ENCODE data around the gene SIRT3.
"Not testable (repeated sequence)": the region's sequence is repeated elsewhere in the genome, so short reads cannot be mapped to it uniquely, and the experiment has no call there.

Gene SIRT3

GRCh38 chr11:201966-202365, 34.2 kb downstream of the SIRT3 start:
- Histone ChIP-seq H3K4me2 (peak overlapping the region in 8 of 11 experiments; percentile 1 to 64 (median 52); a peak in 14 of 22 replicates), H3K9me3 (replicated peaks in 1 of 11) (no peaks in the 10 kb centered on the region), H3K4me3 (no peak overlapping the region), H3K27me3 (no peaks in the 10 kb centered on the region), H3K9ac (peak overlapping the region in 6 of 11 experiments; percentile 3 to 37 (median 15); a peak in 4 of 22 replicates), H4K20me1 (peaks cover 31 to 98% (median 57%) of the 10 kb centered on the region in 11 experiments; a peak in 19 of 22 replicates), H3K36me3 (peaks cover 31 to 51% (median 40%) of the 10 kb centered on the region in 11 experiments), H3K27ac (peak overlapping the region in 6 of 11 experiments; percentile 19 to 38 (median 32); a peak in 9 of 22 replicates), H3K4me1 (peaks cover 23 to 58% (median 52%) of the 10 kb centered on the region in 10 experiments)
- no peak for TF ChIP-seq Cebpa-rat (IDR thresholded peaks at IDR 0.05)

GRCh38 chr11:200224-201003, 35.7 kb downstream of the SIRT3 start:
- peaks cover 12 to 47% (median 41%) of the 10 kb centered on the region in 10 experiments for H3K4me1 ChIP-seq
- no peak overlapping the region for H3K4me3 ChIP-seq
- no peak overlapping the region for H3K9ac ChIP-seq
- H3K36me3 ChIP-seq: peaks cover 25 to 45% (median 34%) of the 10 kb centered on the region in 11 experiments
- no peak for TF ChIP-seq Cebpa-rat (IDR thresholded peaks at IDR 0.05)
- no peak overlapping the region for H3K27ac ChIP-seq
- H4K20me1 ChIP-seq: peaks cover 16 to 86% (median 42%) of the 10 kb centered on the region in 11 experiments; a peak in 19 of 22 replicates
- H3K27me3 ChIP-seq: no peaks in the 10 kb centered on the region
- H3K9me3 ChIP-seq (replicated peaks in 1 of 11): no peaks in the 10 kb centered on the region
- H3K4me2 ChIP-seq: no peak overlapping the region

- Histone ChIP-seq H3K36me3 (peaks cover 19 to 38% (median 28%) of the 10 kb centered on the region in 11 experiments), H3K9ac (no peak overlapping the region), H3K9me3 (replicated peaks in 1 of 11) (no peaks in the 10 kb centered on the region), H3K4me2 (no peak overlapping the region), H3K27me3 (no peaks in the 10 kb centered on the region), H4K20me1 (peaks cover 10 to 80% (median 36%) of the 10 kb centered on the region in 11 experiments; a peak in 19 of 22 replicates), H3K4me1 (peaks cover 5 to 41% (median 34%) of the 10 kb centered on the region in 10 experiments; a peak in 19 of 20 replicates), H3K4me3 (no peak overlapping the region), H3K27ac (no peak overlapping the region)
- TF ChIP-seq Cebpa-rat (IDR thresholded peaks at IDR 0.05): no peak
These were observed 36.4 kb downstream of the SIRT3 start for GRCh38 chr11:199782-200181.

GRCh38 chr11:199004-199581, 37.0 kb downstream of the SIRT3 start:
- H3K27ac ChIP-seq: no peak overlapping the region
- peaks cover 12 to 31% (median 21%) of the 10 kb centered on the region in 11 experiments for H3K36me3 ChIP-seq
- no peak overlapping the region for H3K4me3 ChIP-seq
- peaks cover 5 to 34% (median 27%) of the 10 kb centered on the region in 10 experiments; a peak in 18 of 20 replicates for H3K4me1 ChIP-seq
- H3K27me3 ChIP-seq: no peaks in the 10 kb centered on the region
- no peak overlapping the region for H3K4me2 ChIP-seq
- H3K9me3 ChIP-seq (replicated peaks in 1 of 11): no peaks in the 10 kb centered on the region
- H4K20me1 ChIP-seq: peaks cover 8 to 73% (median 29%) of the 10 kb centered on the region in 11 experiments; a peak in 19 of 22 replicates
- H3K9ac ChIP-seq: no peak overlapping the region
- no peak for TF ChIP-seq Cebpa-rat (IDR thresholded peaks at IDR 0.05)

GRCh38 chr11:198236-198806, 37.8 kb downstream of the SIRT3 start:
- Histone ChIP-seq H3K36me3 (peaks cover 4 to 24% (median 13%) of the 10 kb centered on the region in 11 experiments; a peak in 18 of 22 replicates), H3K4me3 (no peak overlapping the region), H3K4me2 (no peak overlapping the region), H4K20me1 (peaks cover 8 to 65% (median 21%) of the 10 kb centered on the region in 11 experiments; a peak in 18 of 22 replicates), H3K27me3 (no peaks in the 10 kb centered on the region; a peak in 1 of 22 replicates), H3K27ac (no peak overlapping the region), H3K9me3 (replicated peaks in 1 of 11) (no peaks in the 10 kb centered on the region), H3K9ac (no peak overlapping the region), H3K4me1 (peaks cover 5 to 26% (median 22%) of the 10 kb centered on the region in 10 experiments; a peak in 17 of 20 replicates)
- TF ChIP-seq Cebpa-rat (IDR thresholded peaks at IDR 0.05): no peak

GRCh38 chr11:197741-198235, 38.4 kb downstream of the SIRT3 start:
- no peak for TF ChIP-seq Cebpa-rat (IDR thresholded peaks at IDR 0.05)
- peaks cover 5 to 21% (median 17%) of the 10 kb centered on the region in 10 experiments; a peak in 17 of 20 replicates for H3K4me1 ChIP-seq
- peaks cover 0 to 18% (median 10%) of the 10 kb centered on the region in 11 experiments; a peak in 13 of 22 replicates for H3K36me3 ChIP-seq
- peaks cover 3 to 60% (median 16%) of the 10 kb centered on the region in 11 experiments; a peak in 15 of 22 replicates for H4K20me1 ChIP-seq
- no peaks in the 10 kb centered on the region for H3K9me3 ChIP-seq (replicated peaks in 1 of 11)
- H3K27me3 ChIP-seq: no peaks in the 10 kb centered on the region; a peak in 1 of 22 replicates
- H3K27ac ChIP-seq: no peak overlapping the region
- no peak overlapping the region for H3K4me2 ChIP-seq
- no peak overlapping the region for H3K9ac ChIP-seq
- no peak overlapping the region for H3K4me3 ChIP-seq

GRCh38 chr11:196786-197731, 39.1 kb downstream of the SIRT3 start:
- H3K4me2 ChIP-seq: no peak overlapping the region
- no peak overlapping the region for H3K4me3 ChIP-seq
- peaks cover 0 to 53% (median 9%) of the 10 kb centered on the region in 11 experiments; a peak in 10 of 22 replicates for H4K20me1 ChIP-seq
- H3K36me3 ChIP-seq: peaks cover 0 to 14% (median 6%) of the 10 kb centered on the region in 11 experiments; a peak in 10 of 22 replicates
- H3K27me3 ChIP-seq: no peaks in the 10 kb centered on the region; a peak in 1 of 22 replicates
- no peak overlapping the region for H3K27ac ChIP-seq
- TF ChIP-seq Cebpa-rat (IDR thresholded peaks at IDR 0.05): no peak
- no peaks in the 10 kb centered on the region for H3K9me3 ChIP-seq (replicated peaks in 1 of 11)
- peaks cover 7 to 18% (median 13%) of the 10 kb centered on the region in 10 experiments; a peak in 19 of 20 replicates for H3K4me1 ChIP-seq
- H3K9ac ChIP-seq: no peak overlapping the region

GRCh38 chr11:193481-193880, 42.7 kb downstream of the SIRT3 start:
- not testable (repeated sequence) for H3K27me3 ChIP-seq; H3K4me3 ChIP-seq; H3K9me3 ChIP-seq (replicated peaks in 1 of 11); H3K4me2 ChIP-seq; H3K36me3 ChIP-seq; H3K27ac ChIP-seq; H3K9ac ChIP-seq
- H3K4me1 ChIP-seq: peaks cover 3 to 13% (median 7%) of the 10 kb centered on the region in 10 experiments; a peak in 13 of 20 replicates
- peaks cover 0 to 19% (median 0%) of the 10 kb centered on the region in 11 experiments; a peak in 4 of 22 replicates for H4K20me1 ChIP-seq

- peak within 1 kb of the TSS in 5 of 11 experiments; percentile 46 to 64 (median 52); a peak in 6 of 22 replicates for H3K9ac ChIP-seq
- H3K4me3 ChIP-seq; H3K9me3 ChIP-seq (replicated peaks in 1 of 11); H3K36me3 ChIP-seq; H3K27me3 ChIP-seq: not testable (repeated sequence)
- H4K20me1 ChIP-seq: peaks cover 0 to 11% (median 0%) of the 10 kb centered on the region in 11 experiments; a peak in 2 of 22 replicates
- H3K27ac ChIP-seq: peak within 1 kb of the TSS in 9 of 11 experiments; percentile 56 to 80 (median 73); a peak in 17 of 22 replicates
- H3K4me2 ChIP-seq: peak within 1 kb of the TSS; percentile 18 to 65 (median 60); a peak in 14 of 22 replicates
- H3K4me1 ChIP-seq: peaks cover 3 to 13% (median 7%) of the 10 kb centered on the region in 10 experiments; a peak in 13 of 20 replicates
These were observed 43.4 kb downstream of the SIRT3 start, which contains the start of gene SCGB1C1 for GRCh38 chr11:192674-193128. TSS of gene SCGB1C1 (plus strand) at chr11:193078. CDS start at chr11:193100, 22 bp downstream.

GRCh38 chr11:191490-192478, 44.4 kb downstream of the SIRT3 start:
- not testable (repeated sequence) for H3K27me3 ChIP-seq; H4K20me1 ChIP-seq; H3K4me3 ChIP-seq; H3K36me3 ChIP-seq; H3K9me3 ChIP-seq (replicated peaks in 1 of 11)
- Histone ChIP-seq H3K4me2 (peak overlapping the region; percentile 32 to 65 (median 60); a peak in 17 of 22 replicates), H3K27ac (peak overlapping the region in 9 of 11 experiments; percentile 56 to 80 (median 73); a peak in 17 of 22 replicates), H3K9ac (peak overlapping the region in 5 of 11 experiments; percentile 46 to 64 (median 52); a peak in 6 of 22 replicates), H3K4me1 (peaks cover 3 to 13% (median 7%) of the 10 kb centered on the region in 10 experiments; a peak in 13 of 20 replicates)

Data from BLaER1 treated with 17β-estradiol and CSF1 and Interleukin-3, amounts not matched to agents 10 nM and 100 nM (cell line).